ENCODE data around the gene UBE2I.

DNA sequence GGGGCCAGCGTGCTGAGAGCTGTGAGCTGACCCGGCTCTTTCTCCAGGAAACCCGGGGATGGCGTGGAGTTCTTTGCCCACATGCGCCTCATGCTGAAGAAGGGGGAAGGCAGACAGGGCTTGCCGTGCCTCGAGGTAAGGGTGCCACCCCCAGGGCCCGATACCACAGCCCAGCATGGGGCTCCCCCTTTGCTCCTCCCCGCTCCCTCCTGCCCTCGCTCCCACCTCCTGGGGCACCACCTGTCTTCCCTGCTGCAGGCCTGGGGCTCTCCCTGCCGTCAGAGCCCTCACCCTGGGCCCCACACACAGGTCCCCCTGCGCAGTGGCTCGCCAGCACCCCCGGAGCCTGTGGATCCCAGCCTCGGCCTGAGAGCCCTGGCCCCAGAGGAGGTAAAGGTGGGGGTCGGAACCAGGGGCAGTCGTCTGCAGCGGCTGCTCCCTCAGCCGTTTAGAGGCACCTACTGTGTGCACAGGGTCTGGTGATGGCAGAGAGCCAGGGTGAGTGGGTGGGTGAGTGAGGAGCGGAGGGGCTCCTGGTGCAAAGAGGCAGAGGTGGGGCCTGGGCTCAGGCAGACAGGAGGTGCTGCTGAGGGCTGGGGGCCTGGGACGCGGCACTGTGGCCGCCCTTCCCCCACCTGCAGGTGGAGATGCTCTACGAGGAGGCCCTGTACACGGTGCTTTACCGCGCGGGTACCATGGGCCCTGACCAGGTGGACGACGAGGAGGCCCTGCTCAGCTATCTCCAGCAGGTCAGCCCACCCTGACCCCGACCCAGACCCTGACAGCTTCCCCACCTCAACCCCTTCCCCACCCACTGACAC is 29.6 kb downstream of the UBE2I start:
- TF ChIP-seq, protein P1, sequence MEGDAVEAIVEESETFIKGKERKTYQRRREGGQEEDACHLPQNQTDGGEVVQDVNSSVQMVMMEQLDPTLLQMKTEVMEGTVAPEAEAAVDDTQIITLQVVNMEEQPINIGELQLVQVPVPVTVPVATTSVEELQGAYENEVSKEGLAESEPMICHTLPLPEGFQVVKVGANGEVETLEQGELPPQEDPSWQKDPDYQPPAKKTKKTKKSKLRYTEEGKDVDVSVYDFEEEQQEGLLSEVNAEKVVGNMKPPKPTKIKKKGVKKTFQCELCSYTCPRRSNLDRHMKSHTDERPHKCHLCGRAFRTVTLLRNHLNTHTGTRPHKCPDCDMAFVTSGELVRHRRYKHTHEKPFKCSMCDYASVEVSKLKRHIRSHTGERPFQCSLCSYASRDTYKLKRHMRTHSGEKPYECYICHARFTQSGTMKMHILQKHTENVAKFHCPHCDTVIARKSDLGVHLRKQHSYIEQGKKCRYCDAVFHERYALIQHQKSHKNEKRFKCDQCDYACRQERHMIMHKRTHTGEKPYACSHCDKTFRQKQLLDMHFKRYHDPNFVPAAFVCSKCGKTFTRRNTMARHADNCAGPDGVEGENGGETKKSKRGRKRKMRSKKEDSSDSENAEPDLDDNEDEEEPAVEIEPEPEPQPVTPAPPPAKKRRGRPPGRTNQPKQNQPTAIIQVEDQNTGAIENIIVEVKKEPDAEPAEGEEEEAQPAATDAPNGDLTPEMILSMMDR (conservative IDR thresholded peaks at IDR 0.05; ENCODE audit: low read length): no peak
- no peak for TF ChIP-seq EZH2phosphoT487 (IDR thresholded peaks at IDR 0.05; ENCODE audit: borderline replicate concordance)
